GM13977 (cell line): ENCODE measurements around the gene PPP3CB.

Source experiments
- DNase-seq: peaks from one replicate; pipeline ENCODE4 v3.0.0; 2012; ENCODE audit warnings: low spot score
- CTCF ChIP-seq: IDR thresholded peaks from 2 replicates; pipeline ENCODE4 v1.5.1; 2012; ENCODE audit warnings: mild to moderate bottlenecking, control low read depth; ENCODE audit not compliant: insufficient read depth; ENCODE audit errors: extremely low read depth, missing control alignments
- in situ Hi-C: fragments of 300-500 bp; cut with MboI; formaldehyde crosslinking; loops from one replicate; pipeline ENCODE4 v1.12.0; 2022; ENCODE audit warnings: low sequenced_read_pairs, low pct_unique_long_range_greater_than_20kb, mixed read lengths, inconsistent platforms; ENCODE audit not compliant: unreplicated experiment

PPP3CB gene

GRCh38 chr10:73465978-73466726, 29.7 kb downstream of the PPP3CB start:
- in situ Hi-C loops, result no loop called here
- TF ChIP-seq CTCF, result no peak
- no peak for DNase-seq

- TF ChIP-seq CTCF, result no peak
- in situ Hi-C loops, result no loop called here
Observed at GRCh38 chr10:73460897-73461296, 34.9 kb downstream of the PPP3CB start.

GRCh38 chr10:73459683-73460314, 36.0 kb downstream of the PPP3CB start:
- no peak for DNase-seq
- in situ Hi-C loops, result no loop called here
- no peak for TF ChIP-seq CTCF

More at GRCh38 chr10:73460897-73461296, 34.9 kb downstream of the PPP3CB start:
- DNase-seq, result no peak

- in situ Hi-C loops, result no loop called here
- no peak for DNase-seq
- TF ChIP-seq CTCF, result no peak
Observed at GRCh38 chr10:73456187-73456890, 39.5 kb downstream of the PPP3CB start.

GRCh38 chr10:73449113-73449512, 46.7 kb downstream of the PPP3CB start:
- no peak for DNase-seq
- TF ChIP-seq CTCF, result no peak
- in situ Hi-C loops, result no loop called here

- no peak for DNase-seq
- in situ Hi-C loops, result no loop called here
- TF ChIP-seq CTCF, result no peak
Observed at GRCh38 chr10:73448384-73448783, 47.4 kb downstream of the PPP3CB start.
